HG02840 (cell line): ENCODE data around the gene RCAN3.
"Not testable (repeated sequence)": the region's sequence is repeated elsewhere in the genome, so short reads cannot be mapped to it uniquely, and the experiment has no call there.

Experiments used
- ATAC-seq: cut with Tn5 transposase; IDR thresholded peaks from one replicate; pipeline ENCODE4 v1.9.1; 2021; ENCODE audit warnings: mild to moderate bottlenecking, moderate library complexity, moderate number of reproducible peaks; ENCODE audit not compliant: unreplicated experiment, low FRiP score

RCAN3 gene

DNA sequence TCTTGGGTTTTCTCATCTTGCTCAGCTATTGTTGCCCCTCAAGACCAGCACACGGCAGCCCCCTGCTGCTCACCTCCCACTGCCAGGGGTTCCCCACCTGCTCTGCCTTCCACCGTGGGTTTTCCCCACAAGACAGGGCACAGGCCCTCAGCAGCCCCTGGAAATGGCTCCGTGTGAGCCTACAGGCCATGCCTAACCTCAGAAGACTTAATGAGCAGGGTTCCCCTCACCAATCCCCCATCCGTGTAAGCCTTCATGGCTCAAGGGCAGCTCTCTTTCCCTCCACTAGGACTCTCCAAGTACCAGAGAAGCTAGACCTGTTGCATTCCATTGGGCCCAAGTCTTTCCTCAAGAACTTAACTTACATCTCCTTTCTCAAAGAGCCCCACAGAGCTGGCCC lies 18.4 kb upstream of the RCAN3 start:
- ATAC-seq = no peak

DNA sequence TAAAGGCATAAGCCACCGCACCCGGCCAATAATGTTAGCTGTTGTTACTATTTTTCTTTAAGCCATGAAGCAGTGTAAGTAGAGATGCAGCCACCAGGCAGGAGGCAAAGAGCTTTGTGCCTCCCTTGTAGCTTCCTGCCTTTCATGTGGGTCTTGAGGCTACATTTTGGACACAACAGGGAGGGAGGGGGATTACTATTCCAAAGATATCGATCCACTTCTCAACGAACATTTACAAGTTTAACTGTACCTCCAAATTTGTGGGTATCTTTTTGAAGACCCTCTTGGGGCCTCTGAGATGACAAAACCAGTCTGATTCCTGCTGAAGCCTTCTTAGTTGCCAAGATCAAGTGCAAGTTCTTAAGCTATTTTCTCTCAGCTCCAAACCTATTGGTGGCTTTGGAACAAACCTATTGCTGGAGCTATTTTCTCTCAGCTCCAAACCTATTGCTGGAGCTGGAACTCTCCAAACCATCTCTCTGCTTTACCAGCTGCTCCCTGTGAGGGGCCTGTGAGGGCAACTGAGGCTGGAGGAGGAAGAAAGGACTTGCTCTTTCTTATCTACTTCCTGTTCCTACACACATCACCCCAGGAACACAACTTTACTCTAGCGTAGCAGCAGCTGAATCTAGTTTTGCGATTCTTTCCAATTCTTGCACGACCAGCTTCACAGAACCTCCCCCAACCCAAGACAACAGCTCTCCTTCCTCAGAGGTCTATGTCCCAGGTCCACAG lies 16.1 kb upstream of the RCAN3 start:
- ATAC-seq = no peak

DNA sequence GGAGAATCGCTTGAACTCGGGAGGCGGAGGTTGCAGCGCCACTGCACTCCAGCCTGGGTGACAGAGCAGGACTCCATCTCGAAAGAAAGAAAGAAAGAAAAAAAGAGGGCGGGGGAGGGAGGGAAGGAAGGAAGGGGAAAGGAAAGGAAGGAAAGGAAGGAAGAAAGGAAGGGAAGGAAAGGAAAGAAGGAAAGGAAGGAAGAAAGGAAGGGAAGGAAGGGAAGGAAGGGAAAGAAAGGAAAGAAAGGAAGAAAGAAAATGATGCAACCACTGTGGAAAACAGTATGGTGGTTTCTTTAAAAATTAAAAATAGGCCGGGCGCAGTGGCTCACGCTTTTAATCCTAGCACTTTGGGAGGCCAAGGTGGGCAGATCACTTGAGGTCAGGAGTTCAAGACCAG lies 15.2 kb upstream of the RCAN3 start:
- no peak for ATAC-seq

DNA sequence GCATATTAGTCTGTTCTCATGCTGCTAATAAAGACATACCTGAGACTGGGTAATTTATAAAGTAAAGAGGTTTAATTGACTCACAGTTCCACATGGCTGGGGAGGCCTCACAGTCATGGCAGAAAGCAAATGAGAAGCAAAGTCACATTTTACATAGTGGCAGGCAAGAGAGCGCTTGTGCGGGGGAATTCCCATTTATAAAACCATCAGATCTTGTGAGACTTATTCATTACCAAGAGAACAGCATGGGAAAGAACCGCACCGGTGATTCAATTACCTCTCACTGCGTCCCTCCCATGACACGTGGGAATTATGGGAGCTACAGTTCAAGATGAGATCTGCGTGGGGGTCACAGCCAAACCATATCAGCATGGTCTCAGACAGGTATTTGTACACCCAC lies 14.5 kb upstream of the RCAN3 start:
- not testable (repeated sequence) for ATAC-seq

DNA sequence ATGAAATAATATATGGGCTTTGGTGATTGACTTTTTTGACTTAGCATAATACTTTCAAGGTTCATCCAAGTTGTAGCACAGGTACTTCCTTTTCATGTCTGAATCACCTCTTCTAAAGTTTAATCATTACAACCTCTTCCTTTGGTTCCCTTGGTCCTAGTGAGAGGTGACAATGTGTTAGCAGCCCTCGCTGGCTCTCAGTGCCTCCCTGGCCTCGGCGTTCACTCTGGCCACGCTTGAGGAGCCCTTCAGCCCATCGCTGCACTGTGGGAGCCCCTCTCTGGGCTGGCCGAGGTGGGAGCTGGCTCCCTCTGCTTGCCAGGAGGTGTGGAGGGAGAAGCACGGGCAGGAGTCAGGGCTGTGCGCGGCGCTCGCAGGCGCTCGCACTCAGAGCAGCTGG lies 13.0 kb upstream of the RCAN3 start:
- ATAC-seq = no peak

DNA sequence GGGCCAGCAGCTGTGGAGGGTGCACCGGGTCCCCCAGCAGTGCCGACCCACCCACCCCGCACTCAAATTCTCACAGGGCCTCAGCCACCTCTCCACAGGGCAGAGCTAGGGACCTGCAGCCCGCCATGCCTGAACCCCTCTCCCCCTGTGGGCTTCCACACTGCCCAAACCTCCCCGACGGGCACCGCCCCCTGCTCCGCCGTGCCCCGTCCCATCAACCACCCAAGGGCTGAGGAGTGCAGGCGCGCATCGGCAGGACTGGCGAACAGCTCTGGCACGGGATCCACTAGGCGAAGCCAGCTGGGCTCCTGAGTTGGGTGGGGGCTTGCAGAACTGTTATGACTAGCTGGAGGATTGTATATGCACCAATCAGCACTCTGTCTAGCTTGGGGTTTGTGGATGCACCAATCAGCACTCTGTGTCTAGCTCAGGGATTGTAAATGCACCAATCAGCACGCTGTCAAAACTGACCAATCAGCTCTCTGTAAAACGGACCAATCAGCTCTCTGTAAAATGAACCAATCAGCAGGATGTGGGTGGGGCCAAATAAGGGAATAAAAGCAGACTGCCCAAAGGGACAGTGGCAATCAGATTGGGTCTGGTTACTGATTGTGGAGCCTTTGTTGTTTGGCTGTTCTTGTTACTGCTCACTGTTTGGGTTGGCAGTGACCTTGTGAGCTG lies 12.4 kb upstream of the RCAN3 start:
- no peak for ATAC-seq

DNA sequence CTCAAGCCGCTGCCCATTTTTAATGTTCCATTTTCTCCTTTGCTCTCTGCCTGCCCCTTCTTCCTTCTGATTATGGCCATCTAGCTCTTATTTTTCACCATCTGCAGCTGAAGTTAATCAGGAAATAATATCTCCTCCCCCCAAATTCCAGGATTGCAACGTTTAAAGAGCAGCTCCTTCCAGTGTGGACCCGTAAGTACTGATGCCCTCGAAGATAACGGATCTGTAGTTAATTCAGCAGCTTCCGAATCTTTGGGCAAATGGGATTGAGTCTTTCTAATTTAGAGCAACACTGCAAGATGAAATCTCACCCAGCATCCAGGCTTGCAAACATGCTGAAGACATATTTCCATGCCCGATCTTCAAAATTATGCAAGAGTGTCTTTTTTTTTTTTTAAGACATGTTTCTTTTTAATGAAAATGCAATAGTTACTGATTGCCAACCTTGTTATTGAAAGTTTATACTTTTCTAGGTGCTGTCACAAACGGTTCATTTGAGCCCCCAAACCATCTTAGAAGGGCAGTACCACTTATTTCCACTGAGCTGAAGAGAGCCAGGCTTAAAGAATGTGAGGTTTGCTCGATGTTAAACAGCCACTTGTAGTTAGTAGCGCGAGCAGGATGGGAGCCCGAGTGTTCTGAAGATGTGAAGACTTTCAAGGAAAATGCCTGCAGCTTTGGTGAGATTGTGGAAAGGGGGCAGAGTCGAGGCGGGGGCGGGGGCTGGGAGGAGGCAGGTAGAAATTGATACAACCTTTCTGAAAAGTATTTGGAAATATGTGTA lies 10.9 kb upstream of the RCAN3 start:
- ATAC-seq = no peak

DNA sequence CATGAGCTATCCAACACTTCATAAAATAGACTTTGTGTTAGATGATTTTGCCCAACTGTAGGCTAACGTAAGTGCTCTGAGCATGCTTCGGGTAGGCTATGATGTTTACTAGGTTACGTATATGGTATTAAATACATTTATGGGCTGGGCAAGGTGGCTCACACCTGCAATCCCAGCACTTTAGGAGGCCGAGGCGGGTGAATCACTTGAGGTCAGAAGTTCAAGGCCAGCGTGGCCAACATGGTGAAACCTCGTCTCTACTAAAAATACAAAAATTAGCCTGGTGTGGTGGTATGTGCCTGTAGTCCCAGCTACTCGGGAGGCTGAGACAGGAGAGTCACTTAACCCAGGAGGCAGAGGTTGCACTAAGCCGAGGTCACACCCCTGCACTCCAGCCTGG lies 9.7 kb upstream of the RCAN3 start:
- ATAC-seq = not testable (repeated sequence)

DNA sequence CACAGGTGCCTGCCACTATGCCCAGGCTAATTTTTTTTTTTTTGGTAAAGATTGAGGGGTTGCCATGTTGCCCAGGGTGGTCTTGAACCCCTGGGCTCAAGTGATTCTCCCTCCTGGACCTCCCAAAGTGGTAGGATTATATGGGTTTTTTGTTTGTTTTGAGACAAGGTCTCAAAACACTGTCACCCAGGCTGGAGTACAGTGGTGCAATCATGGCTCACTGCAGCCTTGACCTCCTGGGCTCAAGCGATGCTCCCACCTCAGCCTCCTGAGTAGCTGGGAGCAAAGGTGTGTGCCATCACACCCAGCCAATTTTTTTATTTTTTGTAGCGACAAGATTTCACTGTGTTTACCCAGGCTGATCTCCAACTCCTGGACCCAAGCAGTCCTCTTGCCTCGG lies 8.9 kb upstream of the RCAN3 start:
- ATAC-seq = no peak

DNA sequence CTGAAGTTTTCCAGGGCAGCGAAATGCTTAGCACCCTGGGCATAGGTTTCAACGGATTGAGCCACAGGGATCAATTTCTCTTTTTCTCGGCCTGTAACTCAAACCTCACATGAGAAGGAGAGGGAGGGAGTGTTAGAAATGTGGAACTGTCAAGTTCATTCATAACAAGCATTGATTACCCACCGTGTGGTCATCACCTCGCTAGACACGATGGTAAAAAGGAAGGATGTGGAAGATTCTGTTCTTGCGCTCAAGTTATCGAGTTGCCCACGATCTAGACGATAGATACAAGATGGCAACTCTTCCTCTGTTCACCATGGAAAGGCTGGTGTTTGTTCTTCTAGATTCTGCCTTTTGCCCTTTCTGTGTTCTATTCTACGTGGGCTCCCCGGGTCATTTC lies 4.0 kb upstream of the RCAN3 start:
- no peak for ATAC-seq

DNA sequence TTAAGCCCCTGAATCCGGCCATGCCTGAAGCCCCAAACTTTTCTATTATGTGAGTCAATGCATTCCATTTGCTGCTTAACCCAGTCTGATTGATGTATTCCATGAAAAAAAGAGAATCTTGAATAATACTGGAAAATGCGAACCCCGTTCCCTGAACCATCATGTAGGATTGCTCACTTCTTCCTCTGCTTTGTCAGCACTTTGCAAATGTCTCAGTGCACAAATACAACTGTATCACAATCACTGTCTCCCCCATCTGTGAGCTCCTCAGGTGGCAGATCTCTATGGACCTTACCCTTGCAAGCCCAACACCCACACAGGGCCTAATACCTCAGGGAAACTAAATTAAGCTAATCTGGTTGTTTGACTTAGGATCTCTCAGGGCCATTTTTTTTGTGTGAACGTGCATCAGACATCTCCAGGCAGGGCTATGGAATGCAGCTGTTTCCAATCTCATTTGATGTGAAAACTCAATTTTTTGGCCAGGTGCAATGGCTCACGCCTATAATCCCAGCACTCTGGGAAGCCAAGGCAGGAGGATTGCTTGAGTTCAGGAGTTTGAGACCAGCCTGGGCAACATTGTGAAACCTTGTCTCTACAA lies 2.1 kb upstream of the RCAN3 start:
- ATAC-seq = no peak

DNA sequence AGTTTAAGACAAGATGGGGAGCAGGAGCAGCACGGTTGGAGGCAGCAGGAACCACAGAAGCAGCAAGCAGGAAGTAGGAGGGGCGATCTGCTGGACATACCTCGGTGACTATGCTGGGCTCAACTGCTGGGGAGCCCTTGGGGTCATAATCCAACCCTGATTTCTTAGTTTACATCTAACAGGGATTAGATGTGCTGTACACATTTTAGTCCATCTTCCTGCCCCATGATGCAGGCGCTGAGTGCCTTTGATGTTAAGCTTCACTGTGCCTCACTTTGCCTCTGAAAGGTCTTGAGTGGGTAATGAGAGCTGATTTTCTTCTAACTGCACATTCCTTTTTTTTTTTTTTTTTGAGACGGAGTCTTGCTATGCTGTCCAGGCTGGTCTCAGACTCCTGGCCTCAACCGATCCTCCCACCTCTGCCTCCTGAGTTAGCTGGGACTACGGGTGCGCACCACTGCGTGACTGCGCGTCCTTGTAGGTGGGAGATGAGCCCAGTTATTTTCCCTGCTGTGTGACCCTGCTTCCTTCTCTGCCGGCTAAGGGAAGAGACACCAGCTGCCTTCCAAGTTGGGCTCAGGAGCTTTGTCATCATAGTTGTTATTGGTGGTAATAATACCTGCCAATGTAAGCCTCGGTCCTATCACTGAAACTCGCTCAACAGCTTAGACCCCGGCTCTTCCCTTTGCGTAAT lies 1.1 kb upstream of the RCAN3 start:
- ATAC-seq = no peak

DNA sequence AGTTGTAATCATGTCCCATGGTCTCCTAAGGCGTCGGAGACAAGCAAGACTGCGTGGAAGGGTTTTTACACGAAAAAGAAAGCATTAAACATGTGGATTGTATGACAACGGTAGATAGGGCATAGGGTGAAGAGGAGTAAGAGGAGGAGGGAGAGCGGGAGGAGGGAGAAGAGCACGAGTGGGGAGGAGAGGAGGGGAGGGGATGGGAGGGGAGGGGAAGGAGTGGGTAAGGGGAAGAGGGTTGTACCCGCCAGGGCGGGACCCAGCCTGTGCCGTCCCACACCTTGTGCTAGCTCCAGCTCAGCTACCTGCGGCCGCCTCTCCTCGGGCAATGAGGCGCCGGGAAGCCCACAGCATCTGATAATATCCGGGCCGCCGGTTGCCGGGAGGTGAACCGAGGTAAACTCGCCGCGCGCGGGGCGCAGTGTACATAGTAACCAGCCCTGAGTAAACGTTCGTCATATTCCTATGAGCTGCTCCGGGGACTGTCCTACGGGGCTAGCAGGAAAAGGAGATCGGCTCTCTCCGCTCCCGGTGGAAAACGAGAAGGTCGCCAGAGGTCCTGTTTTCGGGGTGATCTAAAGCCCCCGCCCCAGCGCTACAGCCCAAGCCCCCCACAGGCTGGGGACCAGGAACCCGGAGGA lies 449 bp upstream of the RCAN3 start:
- no peak for ATAC-seq

DNA sequence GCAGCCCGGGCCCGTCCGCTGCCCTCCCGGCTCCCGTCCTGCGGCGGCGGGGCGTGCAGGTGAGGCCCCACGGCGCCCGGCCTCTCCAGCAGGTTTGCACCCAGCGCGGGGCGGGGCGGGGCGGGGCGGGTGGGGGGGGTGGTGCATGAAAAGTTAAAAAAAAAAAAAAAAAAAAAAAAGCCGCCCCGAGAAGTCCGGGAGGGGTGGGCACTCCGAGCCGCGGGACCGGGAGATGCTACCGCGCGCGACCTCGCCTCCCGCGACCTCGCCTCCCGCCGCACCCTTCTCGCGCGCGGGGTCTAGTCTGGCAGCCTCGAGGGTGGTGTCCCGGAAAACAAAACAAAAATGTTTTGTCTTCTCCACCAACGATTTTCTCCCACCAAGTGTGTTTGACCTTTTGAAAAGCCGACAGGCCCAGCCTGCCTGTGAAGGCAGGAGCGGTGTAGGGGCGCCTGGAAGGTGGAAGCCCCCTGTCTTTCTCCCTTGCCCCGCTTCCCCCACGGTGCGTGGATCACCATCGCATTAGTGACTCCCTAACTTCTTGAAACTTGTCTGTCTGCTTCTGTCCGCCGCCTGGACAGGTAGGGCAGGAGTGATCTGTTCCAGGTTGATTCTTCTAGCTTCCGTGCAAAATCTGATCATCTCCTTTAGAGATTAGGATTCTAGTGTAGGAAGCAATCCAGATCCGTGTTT lies 569 bp downstream of the RCAN3 start:
- ATAC-seq = no peak

DNA sequence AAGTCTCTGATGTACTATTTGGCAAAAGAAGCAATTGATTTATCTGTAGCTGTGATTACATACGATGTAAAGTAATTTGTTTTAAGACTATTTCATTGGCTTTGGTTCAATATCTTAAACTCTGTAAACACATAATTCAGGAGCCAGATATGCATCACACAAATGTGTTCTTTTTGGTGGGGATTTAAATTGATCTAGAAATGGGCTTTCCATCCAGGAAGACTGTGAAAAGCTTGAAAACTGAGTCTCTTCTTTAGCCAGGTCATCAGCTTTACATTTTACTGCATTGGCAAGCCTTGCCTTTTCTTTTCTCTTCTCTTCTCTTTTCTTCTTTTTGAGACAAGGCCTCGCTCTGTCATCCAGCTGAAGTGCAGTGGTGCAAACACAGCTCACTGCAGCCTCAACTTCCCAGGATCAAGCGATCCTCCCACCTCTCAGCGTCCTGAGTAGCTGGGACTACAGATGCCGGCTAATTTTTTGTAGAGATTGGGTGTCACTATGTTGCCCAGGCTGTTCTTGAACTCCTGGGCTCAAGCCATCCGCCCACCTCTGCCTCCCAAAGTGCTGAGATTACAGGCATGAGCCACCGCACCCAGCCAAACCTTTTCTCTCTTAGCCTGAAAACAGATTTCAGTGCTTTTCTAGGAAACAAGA lies 1.4 kb downstream of the RCAN3 start:
- ATAC-seq = no peak

DNA sequence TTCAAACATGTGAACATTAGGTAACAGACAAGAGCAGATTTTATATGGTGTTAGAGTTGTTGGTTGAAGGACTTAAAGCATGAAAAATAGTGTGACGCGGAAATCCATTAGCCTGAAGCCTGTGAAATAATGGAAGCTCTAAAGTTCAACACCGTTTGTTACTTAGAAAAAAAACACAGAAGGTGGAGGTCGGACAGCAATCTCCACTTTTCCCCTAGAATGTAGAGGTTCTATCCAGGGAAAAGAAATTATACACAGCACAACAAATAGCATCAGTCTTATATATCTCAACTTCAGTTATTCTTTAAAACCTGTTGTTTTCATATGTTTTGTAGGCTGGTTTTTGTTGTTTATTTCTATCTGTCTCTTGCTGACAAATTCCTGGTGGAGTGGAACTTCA lies 1.9 kb downstream of the RCAN3 start:
- no peak for ATAC-seq

DNA sequence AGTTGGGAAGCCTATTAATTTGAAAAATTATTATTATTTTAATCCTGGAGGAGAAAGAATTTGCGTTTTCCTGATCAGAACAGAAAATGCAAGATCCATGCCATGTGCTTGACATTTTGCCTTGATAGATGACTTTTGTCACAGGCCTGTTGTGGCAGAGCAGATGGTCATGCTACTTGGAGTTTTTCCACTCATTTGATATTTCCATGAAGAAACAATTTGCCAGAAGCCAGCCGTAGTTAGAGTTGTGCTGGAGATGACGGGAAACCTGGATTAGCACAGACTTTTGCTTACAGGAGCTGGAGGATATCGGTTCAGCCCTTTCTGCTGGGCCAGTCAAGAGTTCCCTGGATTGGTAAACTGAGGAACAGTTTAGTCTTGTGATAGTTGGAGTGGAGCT lies 3.2 kb downstream of the RCAN3 start:
- ATAC-seq = no peak

DNA sequence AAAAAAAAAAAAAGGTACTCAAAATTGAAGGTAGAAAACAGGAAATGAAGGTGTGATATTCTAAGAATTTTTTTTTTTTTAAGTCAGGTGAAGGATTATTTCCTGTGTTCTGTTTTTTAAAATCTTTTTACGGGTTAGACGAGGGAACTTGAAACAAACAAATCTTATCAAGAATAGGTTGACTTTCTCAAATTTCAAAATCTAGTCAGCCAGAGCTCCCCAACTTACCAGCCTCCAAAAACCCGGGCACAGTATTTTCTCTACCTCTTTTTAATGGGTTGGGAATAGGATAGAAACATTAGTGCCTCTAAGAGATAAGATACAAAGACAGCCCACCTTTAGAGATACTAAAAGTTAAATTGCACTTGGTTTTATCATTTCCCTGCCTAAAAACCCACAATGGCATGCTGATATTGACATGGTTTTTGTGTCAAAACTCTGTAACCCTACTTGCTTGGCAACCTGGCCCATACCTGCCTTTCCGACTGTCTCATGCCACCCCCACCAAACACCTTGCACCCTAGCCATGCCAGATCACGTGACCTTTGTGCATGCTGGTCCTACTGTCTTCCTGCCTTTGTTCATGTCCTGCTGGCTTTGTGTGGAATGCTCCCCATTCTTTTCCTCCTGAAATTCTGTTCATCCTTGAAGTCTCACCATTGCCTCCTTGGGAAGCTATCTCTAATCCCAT lies 4.2 kb downstream of the RCAN3 start:
- no peak for ATAC-seq
